ENCODE results near the gene UGT2A2.

Gene UGT2A2

GRCh38 chr4:69600013-69600412 lies 39.4 kb downstream of the UGT2A2 start:
- Histone ChIP-seq H3K4me2 (ENCODE audit: insufficient read depth, low read length, poor library complexity, severe bottlenecking) (no peak overlapping the region), H2AFZ (ENCODE audit: low read length) (no peak overlapping the region), H3K23ac (ENCODE audit: low read depth, low read length, poor library complexity) (no peak overlapping the region), H3K4me1 (ENCODE audit: control insufficient read depth in 2 of 2, insufficient read depth in 1 of 2, low read depth in 1 of 2, low read length in 2 of 2) (no peaks in the 10 kb centered on the region), H4K8ac (ENCODE audit: low read depth, low read length) (no peak overlapping the region), H3K9me3 (replicated peaks in 1 of 2; ENCODE audit: control insufficient read depth in 2 of 2, insufficient read depth in 1 of 2, low read depth in 1 of 2, low read length in 2 of 2) (no peaks in the 10 kb centered on the region), H3K27me3 (ENCODE audit: control insufficient read depth in 3 of 3, insufficient read depth in 3 of 3, low read depth in 1 of 3, low read length in 3 of 3) (no peaks in the 10 kb centered on the region), H3K4ac (ENCODE audit: low read length) (no peak overlapping the region), H3K79me1 (ENCODE audit: low read depth, low read length) (no peaks in the 10 kb centered on the region), H3K36me3 (replicated peaks in 1 of 2; ENCODE audit: control insufficient read depth in 2 of 2, insufficient read depth in 2 of 2, low read length in 2 of 2) (no peaks in the 10 kb centered on the region), H3K4me3 (ENCODE audit: low read length in 2 of 2) (no peak overlapping the region), H2BK5ac (ENCODE audit: low read length) (no peak overlapping the region), H3K27ac (replicated peaks; ENCODE audit: low read length) (no peak overlapping the region), H2BK12ac (ENCODE audit: low read length) (no peak overlapping the region), H3K9ac (ENCODE audit: low read depth, low read length, poor library complexity) (no peak overlapping the region), H4K91ac (ENCODE audit: low read depth, low read length, poor library complexity) (no peak overlapping the region), H3K18ac (ENCODE audit: low read length) (no peak overlapping the region), H2BK120ac (ENCODE audit: low read depth, low read length) (no peak overlapping the region), H3K14ac (ENCODE audit: low read length) (no peak overlapping the region), H2BK15ac (ENCODE audit: low read length) (no peak overlapping the region), H2AK5ac (ENCODE audit: low read depth, low read length) (no peak overlapping the region)
- no peak for DNase-seq (ENCODE audit: low spot score)
- no CpG with 5 or more reads among the region's 2 CpGs for WGBS, 2 donors (ENCODE audit: extremely low coverage in 2 of 2, insufficient read length in 2 of 2, insufficient replicate concordance in 1 of 2)

- Histone ChIP-seq H3K23ac (ENCODE audit: low read depth, low read length, poor library complexity) (no peak overlapping the region), H2BK12ac (ENCODE audit: low read length) (no peak overlapping the region), H3K14ac (ENCODE audit: low read length) (no peak overlapping the region), H3K18ac (ENCODE audit: low read length) (no peak overlapping the region), H2BK120ac (ENCODE audit: low read depth, low read length) (no peak overlapping the region), H3K27ac (replicated peaks; ENCODE audit: low read length) (no peak overlapping the region), H3K9me3 (replicated peaks in 1 of 2; ENCODE audit: control insufficient read depth in 2 of 2, insufficient read depth in 1 of 2, low read depth in 1 of 2, low read length in 2 of 2) (no peaks in the 10 kb centered on the region), H2BK5ac (ENCODE audit: low read length) (no peak overlapping the region), H3K9ac (ENCODE audit: low read depth, low read length, poor library complexity) (no peak overlapping the region), H3K79me1 (ENCODE audit: low read depth, low read length) (no peaks in the 10 kb centered on the region), H3K27me3 (ENCODE audit: control insufficient read depth in 3 of 3, insufficient read depth in 3 of 3, low read depth in 1 of 3, low read length in 3 of 3) (no peaks in the 10 kb centered on the region), H3K36me3 (replicated peaks in 1 of 2; ENCODE audit: control insufficient read depth in 2 of 2, insufficient read depth in 2 of 2, low read length in 2 of 2) (no peaks in the 10 kb centered on the region), H2AK5ac (ENCODE audit: low read depth, low read length) (no peak overlapping the region), H4K91ac (ENCODE audit: low read depth, low read length, poor library complexity) (no peak overlapping the region), H4K8ac (ENCODE audit: low read depth, low read length) (no peak overlapping the region), H2AFZ (ENCODE audit: low read length) (no peak overlapping the region), H3K4me2 (ENCODE audit: insufficient read depth, low read length, poor library complexity, severe bottlenecking) (no peak overlapping the region), H3K4me1 (ENCODE audit: control insufficient read depth in 2 of 2, insufficient read depth in 1 of 2, low read depth in 1 of 2, low read length in 2 of 2) (no peaks in the 10 kb centered on the region), H3K4me3 (ENCODE audit: low read length in 2 of 2) (no peak overlapping the region), H3K4ac (ENCODE audit: low read length) (no peak overlapping the region), H2BK15ac (ENCODE audit: low read length) (no peak overlapping the region)
- no peak for DNase-seq (ENCODE audit: low spot score)
- WGBS, 2 donors (ENCODE audit: extremely low coverage in 2 of 2, insufficient read length in 2 of 2, insufficient replicate concordance in 1 of 2): no CpG with 5 or more reads among the region's 4 CpGs
Observed at GRCh38 chr4:69594382-69594781, 45.1 kb downstream of the UGT2A2 start.

- H3K36me3 ChIP-seq (replicated peaks in 1 of 2; ENCODE audit: control insufficient read depth in 2 of 2, insufficient read depth in 2 of 2, low read length in 2 of 2): no peaks in the 10 kb centered on the region
- no peak overlapping the region for H2BK12ac ChIP-seq (ENCODE audit: low read length)
- no peak overlapping the region for H3K27ac ChIP-seq (replicated peaks; ENCODE audit: low read length)
- H2BK15ac ChIP-seq (ENCODE audit: low read length): no peak overlapping the region
- no peak overlapping the region for H3K4me3 ChIP-seq (ENCODE audit: low read length in 2 of 2)
- no peak overlapping the region for H2BK5ac ChIP-seq (ENCODE audit: low read length)
- no peak overlapping the region for H2AFZ ChIP-seq (ENCODE audit: low read length)
- H3K79me1 ChIP-seq (ENCODE audit: low read depth, low read length): no peaks in the 10 kb centered on the region
- H3K9me3 ChIP-seq (replicated peaks in 1 of 2; ENCODE audit: control insufficient read depth in 2 of 2, insufficient read depth in 1 of 2, low read depth in 1 of 2, low read length in 2 of 2): no peaks in the 10 kb centered on the region
- no peak for DNase-seq (ENCODE audit: low spot score)
- H3K14ac ChIP-seq (ENCODE audit: low read length): no peak overlapping the region
- no peak overlapping the region for H2BK120ac ChIP-seq (ENCODE audit: low read depth, low read length)
- no peaks in the 10 kb centered on the region for H3K27me3 ChIP-seq (ENCODE audit: control insufficient read depth in 3 of 3, insufficient read depth in 3 of 3, low read depth in 1 of 3, low read length in 3 of 3)
- WGBS, 2 donors (ENCODE audit: extremely low coverage in 2 of 2, insufficient read length in 2 of 2, insufficient replicate concordance in 1 of 2): no CpG with 5 or more reads among the region's 1 CpG
- no peak overlapping the region for H4K91ac ChIP-seq (ENCODE audit: low read depth, low read length, poor library complexity)
- H2AK5ac ChIP-seq (ENCODE audit: low read depth, low read length): no peak overlapping the region
- no peak overlapping the region for H3K9ac ChIP-seq (ENCODE audit: low read depth, low read length, poor library complexity)
- H3K4ac ChIP-seq (ENCODE audit: low read length): no peak overlapping the region
- H3K4me2 ChIP-seq (ENCODE audit: insufficient read depth, low read length, poor library complexity, severe bottlenecking): no peak overlapping the region
- H4K8ac ChIP-seq (ENCODE audit: low read depth, low read length): no peak overlapping the region
- H3K18ac ChIP-seq (ENCODE audit: low read length): no peak overlapping the region
- H3K23ac ChIP-seq (ENCODE audit: low read depth, low read length, poor library complexity): no peak overlapping the region
- H3K4me1 ChIP-seq (ENCODE audit: control insufficient read depth in 2 of 2, insufficient read depth in 1 of 2, low read depth in 1 of 2, low read length in 2 of 2): no peaks in the 10 kb centered on the region
Observed at GRCh38 chr4:69591364-69591763, 48.1 kb downstream of the UGT2A2 start.

- Histone ChIP-seq H3K14ac (ENCODE audit: low read length) (no peak overlapping the region), H3K9me3 (replicated peaks in 1 of 2; ENCODE audit: control insufficient read depth in 2 of 2, insufficient read depth in 1 of 2, low read depth in 1 of 2, low read length in 2 of 2) (no peaks in the 10 kb centered on the region), H3K9ac (ENCODE audit: low read depth, low read length, poor library complexity) (no peak overlapping the region), H2BK5ac (ENCODE audit: low read length) (no peak overlapping the region), H2BK12ac (ENCODE audit: low read length) (no peak overlapping the region), H3K23ac (ENCODE audit: low read depth, low read length, poor library complexity) (no peak overlapping the region), H3K27ac (replicated peaks; ENCODE audit: low read length) (no peak overlapping the region), H3K4me3 (ENCODE audit: low read length in 2 of 2) (no peak overlapping the region), H3K4ac (ENCODE audit: low read length) (no peak overlapping the region), H2AFZ (ENCODE audit: low read length) (no peak overlapping the region), H4K8ac (ENCODE audit: low read depth, low read length) (no peak overlapping the region), H3K27me3 (ENCODE audit: control insufficient read depth in 3 of 3, insufficient read depth in 3 of 3, low read depth in 1 of 3, low read length in 3 of 3) (no peaks in the 10 kb centered on the region), H3K79me1 (ENCODE audit: low read depth, low read length) (no peaks in the 10 kb centered on the region), H2BK120ac (ENCODE audit: low read depth, low read length) (no peak overlapping the region), H3K4me2 (ENCODE audit: insufficient read depth, low read length, poor library complexity, severe bottlenecking) (no peak overlapping the region), H2BK15ac (ENCODE audit: low read length) (no peak overlapping the region), H2AK5ac (ENCODE audit: low read depth, low read length) (no peak overlapping the region), H3K18ac (ENCODE audit: low read length) (no peak overlapping the region), H3K36me3 (replicated peaks in 1 of 2; ENCODE audit: control insufficient read depth in 2 of 2, insufficient read depth in 2 of 2, low read length in 2 of 2) (no peaks in the 10 kb centered on the region), H3K4me1 (ENCODE audit: control insufficient read depth in 2 of 2, insufficient read depth in 1 of 2, low read depth in 1 of 2, low read length in 2 of 2) (no peaks in the 10 kb centered on the region), H4K91ac (ENCODE audit: low read depth, low read length, poor library complexity) (no peak overlapping the region)
- no peak for DNase-seq (ENCODE audit: low spot score)
- no CpG with 5 or more reads among the region's 1 CpG for WGBS, 2 donors (ENCODE audit: extremely low coverage in 2 of 2, insufficient read length in 2 of 2, insufficient replicate concordance in 1 of 2)
Observed at GRCh38 chr4:69589884-69590283, 49.6 kb downstream of the UGT2A2 start.
